HCT116 (cell line): ENCODE measurements around the gene PPIF. TPM values are rescaled to one million over a fixed set of nuclear protein-coding genes. Genes with fewer than 3 reads are reported as not detected.

ENCODE experiments used
- ATAC-seq: fragments of 200-7000 bp; cut with Tn5 transposase; 2 replicates; pipeline ENCODE4 v1.9.1; 2020; ENCODE audit warnings: mild to moderate bottlenecking, moderate library complexity
- BruUV-seq: library from RNA; stranded (reverse); fragments of 400-500 nt; replicated peaks from 2 replicates; lab custom pipeline; 2021; lab: Mats Ljungman, UMichigan
- CTCF ChIA-PET: fragments of 300-600 bp; sonication (Branson Sonifier 250); formaldehyde crosslinking; loops from one replicate; lab custom pipeline; 2021; ENCODE audit warnings: antibody characterized with exemption; lab: Charles Lee
- POLR2A ChIA-PET: fragments of 300-600, 350-600 bp; sonication (Branson Sonifier 250); formaldehyde crosslinking; loops from one replicate; lab custom pipeline; 2021; ENCODE audit warnings: antibody characterized with exemption; lab: Charles Lee
- RAD21 ChIA-PET, 2 experiments: fragments of 300-600 bp; sonication (Branson Sonifier 250); formaldehyde crosslinking; loops; one replicate each; lab custom pipeline; 2023; ENCODE audit warnings: low total read pairs in 2 of 2; ENCODE audit not compliant: uncharacterized antibody in 2 of 2, unreplicated experiment in 2 of 2, low non-redundant PET in 1 of 2; lab: Charles Lee
- DNase-seq: peaks from one replicate; pipeline ENCODE4 v3.0.0-alpha.2; 2010; ENCODE audit warnings: low read depth, low spot score
- H2AFZ ChIP-seq: fragments of 200-600 bp; shearing (Covaris generic), sonication (generic); 2 replicates; pipeline ENCODE4 v1.6.1; 2017; ENCODE audit warnings: low read depth, mixed run types, mixed read lengths, antibody characterized with exemption, low read length; ENCODE audit not compliant: poor library complexity, severe bottlenecking
- H3K27ac ChIP-seq: 2 replicates; pipeline ENCODE4 v1.5.1; 2012; ENCODE audit warnings: low read depth, low read length
- H3K27me3 ChIP-seq: fragments of 200-600 bp; sonication (generic); 2 replicates; pipeline ENCODE4 v1.6.1; 2016; ENCODE audit warnings: mixed run types, low read length, mixed read lengths; ENCODE audit not compliant: insufficient read depth
- H3K36me3 ChIP-seq, 2 experiments: fragments of 200-500 bp in 1 of 2; fragments of 200-600 bp in 1 of 2; sonication (Bioruptor generic) in 1 of 2; sonication (generic) in 1 of 2; 2 replicates each; pipeline versions ENCODE4 v1.5.1 to v1.6.1; 2014 to 2016; ENCODE audit warnings: low read length in 2 of 2, inconsistent platforms in 1 of 2, mixed read lengths in 1 of 2, mixed run types in 1 of 2; ENCODE audit not compliant: insufficient read depth in 2 of 2, control insufficient read depth in 1 of 2
- H3K4me1 ChIP-seq, 2 experiments: fragments of 200-600 bp in 1 of 2; sonication (generic) in 1 of 2; 2 replicates each; pipeline versions ENCODE4 v1.5.1 to v1.6.1; 2012 to 2017; ENCODE audit warnings: low read length in 2 of 2, inconsistent platforms in 1 of 2, mild to moderate bottlenecking in 1 of 2, mixed read lengths in 1 of 2, mixed run types in 1 of 2, moderate library complexity in 1 of 2; ENCODE audit not compliant: insufficient read depth in 2 of 2, control insufficient read depth in 1 of 2
- H3K4me2 ChIP-seq: fragments of 200-600 bp; sonication (generic); 2 replicates; pipeline ENCODE4 v1.6.1; 2017; ENCODE audit warnings: mixed run types, low read length, mixed read lengths
- H3K4me3 ChIP-seq, 2 experiments: fragments of 200-600 bp in 1 of 2; sonication (generic) in 1 of 2; replicated peaks in 1 of 2; 2 replicates each; pipeline ENCODE4 v1.5.1; 2011 to 2016; ENCODE audit warnings: low read length in 2 of 2, control low read depth in 1 of 2, low read depth in 1 of 2, mild to moderate bottlenecking in 1 of 2, mixed read lengths in 1 of 2, mixed run types in 1 of 2
- H3K79me2 ChIP-seq: fragments of 200-600 bp; sonication (generic); 2 replicates; pipeline ENCODE4 v1.6.1; 2017; ENCODE audit warnings: mild to moderate bottlenecking, mixed run types, low read length, moderate library complexity, mixed read lengths; ENCODE audit not compliant: insufficient read depth
- H3K9ac ChIP-seq: fragments of 200-600 bp; sonication (generic); 2 replicates; pipeline ENCODE4 v1.6.1; 2016; ENCODE audit warnings: low read length, mixed read lengths
- H3K9me2 ChIP-seq: fragments of 200-600 bp; sonication (generic), shearing (Covaris generic); 2 replicates; pipeline ENCODE4 v1.6.1; 2017; ENCODE audit warnings: mixed run types, mild to moderate bottlenecking, moderate library complexity; ENCODE audit not compliant: insufficient read depth
- H3K9me3 ChIP-seq, 2 experiments: fragments of 200-500 bp in 1 of 2; fragments of 200-600 bp in 1 of 2; sonication (Bioruptor generic) in 1 of 2; sonication (generic) in 1 of 2; 2 replicates each; pipeline ENCODE4 v1.6.1; 2014 to 2017; ENCODE audit warnings: low read length in 2 of 2, mixed read lengths in 2 of 2, inconsistent platforms in 1 of 2, low read depth in 1 of 2, mild to moderate bottlenecking in 1 of 2, mixed run types in 1 of 2, moderate library complexity in 1 of 2; ENCODE audit not compliant: control insufficient read depth in 1 of 2, insufficient read depth in 1 of 2
- H4K20me1 ChIP-seq: fragments of 200-600 bp; sonication (generic), shearing (Covaris generic); 2 replicates; pipeline ENCODE4 v1.6.1; 2017; ENCODE audit warnings: mixed run types, mild to moderate bottlenecking, moderate library complexity; ENCODE audit not compliant: insufficient read depth
- CEBPB ChIP-seq: IDR thresholded peaks from 2 replicates; pipeline ENCODE4 v1.6.1; 2012; ENCODE audit warnings: low read depth
- EGR1 ChIP-seq: IDR thresholded peaks from 2 replicates; pipeline ENCODE4 v1.6.1; 2012; ENCODE audit warnings: low read depth
- ELF1 ChIP-seq: IDR thresholded peaks from 2 replicates; pipeline ENCODE4 v1.6.1; 2012; ENCODE audit warnings: low read depth, borderline replicate concordance
- EZH2 ChIP-seq: fragments of 200-600 bp; sonication (generic); IDR thresholded peaks from 2 replicates; pipeline ENCODE4 v1.6.1; 2017; ENCODE audit warnings: antibody characterized with exemption, mixed run types
- EZH2phosphoT487 ChIP-seq: fragments of 200-600 bp; IDR thresholded peaks from 2 replicates; pipeline ENCODE4 v1.6.1; 2018; ENCODE audit warnings: antibody characterized with exemption, borderline replicate concordance
- JUND ChIP-seq: IDR thresholded peaks from 2 replicates; pipeline ENCODE4 v1.6.1; 2012
- MAX ChIP-seq: IDR thresholded peaks from 2 replicates; pipeline ENCODE4 v1.6.1; 2012
- POLR2AphosphoS5 ChIP-seq: IDR thresholded peaks from 2 replicates; pipeline ENCODE4 v1.6.1; 2011; ENCODE audit warnings: mild to moderate bottlenecking, low read depth, low read length, moderate library complexity
- RAD21 ChIP-seq: IDR thresholded peaks from 2 replicates; pipeline ENCODE4 v1.6.1; 2012; ENCODE audit warnings: low read depth, mild to moderate bottlenecking
- SIN3A ChIP-seq: IDR thresholded peaks from 2 replicates; pipeline ENCODE4 v1.6.1; 2012; ENCODE audit warnings: low read depth
- SP1 ChIP-seq: IDR thresholded peaks from 2 replicates; pipeline ENCODE4 v1.6.1; 2012; ENCODE audit warnings: low read depth
- SRF ChIP-seq: IDR thresholded peaks from 2 replicates; pipeline ENCODE4 v1.6.1; 2012; ENCODE audit warnings: low read depth
- ZBTB33 ChIP-seq: IDR thresholded peaks from 2 replicates; pipeline ENCODE4 v1.6.1; 2011; ENCODE audit warnings: mild to moderate bottlenecking, low read length, moderate library complexity; ENCODE audit not compliant: insufficient replicate concordance; ENCODE audit errors: extremely low read depth
- ZNF274 ChIP-seq: fragments of 200-500 bp; sonication (Bioruptor generic); IDR thresholded peaks from 2 replicates; pipeline ENCODE4 v1.6.1; 2014; ENCODE audit warnings: mild to moderate bottlenecking, low read depth, low read length, inconsistent platforms
- intact Hi-C: fragments of 100-400 bp; cut with micrococcal nuclease; formaldehyde crosslinking; loops from 2 replicates; pipeline ENCODE4 v1.10.0; 2022
- total RNA-seq: library from RNA; stranded (reverse); gene quantifications from one replicate; pipeline ENCODE4 v1.2.1, GENCODE V29; 2021; ENCODE audit not compliant: unreplicated experiment
- TF ChIP-seq, protein P1 (sequence below): IDR thresholded peaks from 2 replicates; pipeline ENCODE4 v1.6.1; 2012; ENCODE audit warnings: low read depth

Gene PPIF
- total RNA-seq, 1 experiment from 2014 or later, result 85.0 TPM

GRCh38 chr10:79393221-79393923 is 46.1 kb downstream of the PPIF start:
- H3K27ac ChIP-seq, result no peak overlapping the region
- no peak overlapping the region for H3K4me3 ChIP-seq
- H3K9me3 ChIP-seq, result no peaks in the 10 kb centered on the region
- BruUV-seq, result no TSS peak
- H3K4me1 ChIP-seq, result no peaks in the 10 kb centered on the region
- ATAC-seq, result no peak
- RAD21 ChIA-PET, result no interaction called here
- CTCF ChIA-PET, result no interaction called here
- H3K36me3 ChIP-seq, result no peaks in the 10 kb centered on the region
- TF ChIP-seq ZBTB33 (no peak), SP1 (no peak), EZH2phosphoT487 (no peak), EGR1 (no peak), ZNF274 (no peak), JUND (no peak), SRF (no peak), SIN3A (no peak), EZH2 (no peak), RAD21 (no peak), ELF1 (no peak), POLR2AphosphoS5 (no peak), CEBPB (no peak), MAX (no peak)
- TF ChIP-seq, protein P1, sequence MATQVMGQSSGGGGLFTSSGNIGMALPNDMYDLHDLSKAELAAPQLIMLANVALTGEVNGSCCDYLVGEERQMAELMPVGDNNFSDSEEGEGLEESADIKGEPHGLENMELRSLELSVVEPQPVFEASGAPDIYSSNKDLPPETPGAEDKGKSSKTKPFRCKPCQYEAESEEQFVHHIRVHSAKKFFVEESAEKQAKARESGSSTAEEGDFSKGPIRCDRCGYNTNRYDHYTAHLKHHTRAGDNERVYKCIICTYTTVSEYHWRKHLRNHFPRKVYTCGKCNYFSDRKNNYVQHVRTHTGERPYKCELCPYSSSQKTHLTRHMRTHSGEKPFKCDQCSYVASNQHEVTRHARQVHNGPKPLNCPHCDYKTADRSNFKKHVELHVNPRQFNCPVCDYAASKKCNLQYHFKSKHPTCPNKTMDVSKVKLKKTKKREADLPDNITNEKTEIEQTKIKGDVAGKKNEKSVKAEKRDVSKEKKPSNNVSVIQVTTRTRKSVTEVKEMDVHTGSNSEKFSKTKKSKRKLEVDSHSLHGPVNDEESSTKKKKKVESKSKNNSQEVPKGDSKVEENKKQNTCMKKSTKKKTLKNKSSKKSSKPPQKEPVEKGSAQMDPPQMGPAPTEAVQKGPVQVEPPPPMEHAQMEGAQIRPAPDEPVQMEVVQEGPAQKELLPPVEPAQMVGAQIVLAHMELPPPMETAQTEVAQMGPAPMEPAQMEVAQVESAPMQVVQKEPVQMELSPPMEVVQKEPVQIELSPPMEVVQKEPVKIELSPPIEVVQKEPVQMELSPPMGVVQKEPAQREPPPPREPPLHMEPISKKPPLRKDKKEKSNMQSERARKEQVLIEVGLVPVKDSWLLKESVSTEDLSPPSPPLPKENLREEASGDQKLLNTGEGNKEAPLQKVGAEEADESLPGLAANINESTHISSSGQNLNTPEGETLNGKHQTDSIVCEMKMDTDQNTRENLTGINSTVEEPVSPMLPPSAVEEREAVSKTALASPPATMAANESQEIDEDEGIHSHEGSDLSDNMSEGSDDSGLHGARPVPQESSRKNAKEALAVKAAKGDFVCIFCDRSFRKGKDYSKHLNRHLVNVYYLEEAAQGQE, result no peak
- TF ChIP-seq, all 23 proteins: peak for 0
- no peak for DNase-seq
- POLR2A ChIA-PET, result no interaction called here
- H3K9me2 ChIP-seq, result no peaks in the 10 kb centered on the region
- no peak overlapping the region for H3K4me2 ChIP-seq
- H3K79me2 ChIP-seq, result no peaks in the 10 kb centered on the region
- no peaks in the 10 kb centered on the region for H4K20me1 ChIP-seq
- H2AFZ ChIP-seq, result no peak overlapping the region
- intact Hi-C loops, result no loop called here
- no peak overlapping the region for H3K9ac ChIP-seq
- no peaks in the 10 kb centered on the region for H3K27me3 ChIP-seq
